ENCODE measurements around the gene ALKBH5.

Gene ALKBH5

GRCh38 chr17:18184143-18185031, 759 bp downstream of the ALKBH5 start:
- H3K4me3 ChIP-seq (ENCODE audit: insufficient read depth, low read depth, low read length) = peak overlapping the region; percentile 91
- H3K36me3 ChIP-seq (ENCODE audit: control insufficient read depth, insufficient read depth, low read length) = peaks cover 4% of the 10 kb centered on the region
- H3K4me1 ChIP-seq (ENCODE audit: control insufficient read depth, insufficient read depth, low read length) = peaks cover 18% of the 10 kb centered on the region
- H3K9me3 ChIP-seq (ENCODE audit: control insufficient read depth, low read length) = no peaks in the 10 kb centered on the region
- peak overlapping the region; percentile 97 for H3K27ac ChIP-seq (ENCODE audit: insufficient read depth, low read depth, low read length, poor library complexity, severe bottlenecking)
- no peaks in the 10 kb centered on the region for H3K27me3 ChIP-seq (ENCODE audit: control insufficient read depth, insufficient read depth, low read length, poor library complexity, severe bottlenecking)
- WGBS, 2 experiments = 2% methylated on average over 92 of the region's 92 CpGs

- no peaks in the 10 kb centered on the region for H3K27me3 ChIP-seq (ENCODE audit: control insufficient read depth, insufficient read depth, low read length, poor library complexity, severe bottlenecking)
- no peaks in the 10 kb centered on the region for H3K9me3 ChIP-seq (ENCODE audit: control insufficient read depth, low read length)
- H3K4me3 ChIP-seq (ENCODE audit: insufficient read depth, low read depth, low read length) = peak overlapping the region; percentile 91
- no peak overlapping the region for H3K27ac ChIP-seq (ENCODE audit: insufficient read depth, low read depth, low read length, poor library complexity, severe bottlenecking)
- peaks cover 18% of the 10 kb centered on the region for H3K4me1 ChIP-seq (ENCODE audit: control insufficient read depth, insufficient read depth, low read length)
- WGBS, 2 experiments = 44 to 51% methylated on average over 3 of the region's 3 CpGs
- peaks cover 4% of the 10 kb centered on the region for H3K36me3 ChIP-seq (ENCODE audit: control insufficient read depth, insufficient read depth, low read length)
Measured at GRCh38 chr17:18185391-18185790, 1.8 kb downstream of the ALKBH5 start.

DNA sequence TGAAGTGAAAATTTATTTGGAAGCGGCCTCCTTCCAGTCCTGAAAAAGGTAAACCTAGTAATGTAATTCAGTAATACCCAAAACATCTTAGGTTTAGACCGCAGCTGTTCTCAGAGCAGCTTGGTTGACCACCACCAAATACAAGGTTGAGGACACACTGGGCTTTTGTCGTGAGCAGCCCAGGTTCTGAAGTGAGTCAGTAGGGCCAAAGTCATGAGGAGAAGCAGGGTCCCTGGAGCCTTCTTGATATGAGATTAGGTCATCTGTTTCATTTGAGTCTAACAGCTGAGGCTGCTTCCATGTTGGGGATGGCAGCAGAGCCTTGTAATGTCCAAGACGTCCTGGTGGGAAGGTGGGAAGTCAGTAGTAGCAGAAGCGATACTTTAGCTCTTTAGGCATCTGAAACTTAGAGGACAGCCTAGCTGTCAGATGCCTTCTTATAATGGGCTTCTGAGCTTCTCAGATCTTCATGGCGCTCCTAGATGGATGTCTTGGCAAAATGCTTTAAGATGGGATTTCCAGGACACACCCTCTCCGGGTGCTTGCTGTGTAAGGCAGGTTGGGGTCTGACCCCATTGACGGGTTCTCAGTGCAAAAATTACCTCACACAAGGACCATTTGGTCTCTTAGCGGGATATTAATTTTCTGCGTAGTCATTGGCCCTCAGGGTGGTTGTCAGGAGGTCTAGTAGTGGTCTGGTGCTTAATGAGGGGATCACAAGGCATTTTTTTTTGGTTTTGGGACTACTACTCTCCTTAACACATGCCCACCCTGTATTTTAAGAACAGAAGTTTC, 2.4 kb downstream of the ALKBH5 start:
- Histone ChIP-seq H3K27me3 (ENCODE audit: control insufficient read depth, insufficient read depth, low read length, poor library complexity, severe bottlenecking) (no peaks in the 10 kb centered on the region), H3K4me1 (ENCODE audit: control insufficient read depth, insufficient read depth, low read length) (peaks cover 18% of the 10 kb centered on the region), H3K4me3 (ENCODE audit: insufficient read depth, low read depth, low read length) (peak overlapping the region; percentile 91), H3K9me3 (ENCODE audit: control insufficient read depth, low read length) (no peaks in the 10 kb centered on the region), H3K36me3 (ENCODE audit: control insufficient read depth, insufficient read depth, low read length) (peaks cover 8% of the 10 kb centered on the region), H3K27ac (ENCODE audit: insufficient read depth, low read depth, low read length, poor library complexity, severe bottlenecking) (no peak overlapping the region)
- 82 to 86% methylated on average over 9 to 10 of the region's 10 CpGs for WGBS, 2 experiments

- H3K27ac ChIP-seq (ENCODE audit: insufficient read depth, low read depth, low read length, poor library complexity, severe bottlenecking) = no peak overlapping the region
- WGBS, 2 experiments = 79 to 90% methylated on average over 1 of the region's 1 CpG
Measured at GRCh38 chr17:18186627-18186982, 3.0 kb downstream of the ALKBH5 start.

GRCh38 chr17:18187226-18187625, 3.6 kb downstream of the ALKBH5 start:
- Histone ChIP-seq H3K27ac (ENCODE audit: insufficient read depth, low read depth, low read length, poor library complexity, severe bottlenecking) (no peak overlapping the region), H3K4me1 (ENCODE audit: control insufficient read depth, insufficient read depth, low read length) (peaks cover 13% of the 10 kb centered on the region)
- WGBS, 2 experiments = 86 to 91% methylated on average over 2 of the region's 2 CpGs

More at GRCh38 chr17:18186627-18186982, 3.0 kb downstream of the ALKBH5 start:
- peaks cover 12% of the 10 kb centered on the region for H3K36me3 ChIP-seq (ENCODE audit: control insufficient read depth, insufficient read depth, low read length)
- H3K9me3 ChIP-seq (ENCODE audit: control insufficient read depth, low read length) = no peaks in the 10 kb centered on the region
- no peaks in the 10 kb centered on the region for H3K27me3 ChIP-seq (ENCODE audit: control insufficient read depth, insufficient read depth, low read length, poor library complexity, severe bottlenecking)
- H3K4me1 ChIP-seq (ENCODE audit: control insufficient read depth, insufficient read depth, low read length) = peaks cover 18% of the 10 kb centered on the region
- peak overlapping the region; percentile 91 for H3K4me3 ChIP-seq (ENCODE audit: insufficient read depth, low read depth, low read length)

DNA sequence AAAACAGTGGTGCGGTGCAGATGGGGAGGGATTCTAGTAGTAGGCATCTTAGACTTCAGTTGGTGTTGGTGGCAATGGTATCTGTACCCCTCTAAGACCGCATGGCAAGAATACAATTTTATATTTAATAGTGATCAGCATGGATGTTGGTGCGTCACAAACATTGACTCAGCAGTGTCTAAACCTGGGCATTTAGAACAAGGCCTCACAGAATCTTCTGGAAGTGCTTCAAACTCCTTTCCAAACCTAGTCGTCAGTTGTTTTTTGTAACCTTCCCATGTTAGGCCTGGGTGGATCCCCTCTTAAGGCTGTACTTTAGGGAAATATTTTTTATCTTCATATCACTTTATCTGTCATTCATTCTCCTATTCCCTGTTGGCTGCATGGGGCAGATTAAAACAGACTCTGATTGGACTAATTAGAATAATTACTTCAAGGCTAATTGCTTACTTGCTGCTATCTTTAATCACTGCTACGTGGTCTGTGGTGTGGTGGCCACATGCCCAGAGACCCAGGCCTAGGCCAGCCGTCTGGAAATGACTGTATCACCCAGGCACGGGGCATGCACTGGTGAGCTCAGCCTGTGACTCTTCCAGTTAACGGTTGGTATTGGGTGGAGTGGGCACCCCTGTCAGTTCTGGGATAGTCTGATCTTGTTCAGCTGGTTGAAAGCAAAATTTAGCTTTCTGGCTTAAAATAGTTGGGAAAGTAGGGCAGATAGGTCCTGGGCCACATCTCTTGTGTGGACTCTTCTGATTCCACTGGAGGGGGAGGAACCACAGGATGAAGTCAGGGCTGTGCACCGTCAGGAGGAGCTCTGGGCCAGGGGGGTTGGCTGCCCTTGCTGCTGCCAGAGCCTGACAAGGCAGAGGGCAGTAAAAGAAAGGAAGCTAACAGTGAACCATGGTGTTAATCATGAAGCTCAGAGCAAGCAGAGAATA, 4.5 kb downstream of the ALKBH5 start:
- Histone ChIP-seq H3K4me3 (ENCODE audit: insufficient read depth, low read depth, low read length) (no peak overlapping the region), H3K27ac (ENCODE audit: insufficient read depth, low read depth, low read length, poor library complexity, severe bottlenecking) (no peak overlapping the region), H3K9me3 (ENCODE audit: control insufficient read depth, low read length) (no peaks in the 10 kb centered on the region), H3K36me3 (ENCODE audit: control insufficient read depth, insufficient read depth, low read length) (peaks cover 12% of the 10 kb centered on the region), H3K27me3 (ENCODE audit: control insufficient read depth, insufficient read depth, low read length, poor library complexity, severe bottlenecking) (no peaks in the 10 kb centered on the region), H3K4me1 (ENCODE audit: control insufficient read depth, insufficient read depth, low read length) (peaks cover 12% of the 10 kb centered on the region)
- WGBS, 2 experiments = 93 to 94% methylated on average over 9 of the region's 9 CpGs

More at GRCh38 chr17:18187226-18187625, 3.6 kb downstream of the ALKBH5 start:
- peak overlapping the region; percentile 9 for H3K4me3 ChIP-seq (ENCODE audit: insufficient read depth, low read depth, low read length)
- H3K27me3 ChIP-seq (ENCODE audit: control insufficient read depth, insufficient read depth, low read length, poor library complexity, severe bottlenecking) = no peaks in the 10 kb centered on the region
- H3K36me3 ChIP-seq (ENCODE audit: control insufficient read depth, insufficient read depth, low read length) = peaks cover 12% of the 10 kb centered on the region
- H3K9me3 ChIP-seq (ENCODE audit: control insufficient read depth, low read length) = no peaks in the 10 kb centered on the region

GRCh38 chr17:18190628-18191235, 7.1 kb downstream of the ALKBH5 start:
- Histone ChIP-seq H3K36me3 (ENCODE audit: control insufficient read depth, insufficient read depth, low read length) (peaks cover 26% of the 10 kb centered on the region), H3K9me3 (ENCODE audit: control insufficient read depth, low read length) (no peaks in the 10 kb centered on the region), H3K27ac (ENCODE audit: insufficient read depth, low read depth, low read length, poor library complexity, severe bottlenecking) (no peak overlapping the region), H3K4me3 (ENCODE audit: insufficient read depth, low read depth, low read length) (no peak overlapping the region), H3K4me1 (ENCODE audit: control insufficient read depth, insufficient read depth, low read length) (peaks cover 12% of the 10 kb centered on the region), H3K27me3 (ENCODE audit: control insufficient read depth, insufficient read depth, low read length, poor library complexity, severe bottlenecking) (no peaks in the 10 kb centered on the region)
- 93 to 95% methylated on average over 3 of the region's 3 CpGs for WGBS, 2 experiments

- H3K4me1 ChIP-seq (ENCODE audit: control insufficient read depth, insufficient read depth, low read length) = peaks cover 7% of the 10 kb centered on the region
- WGBS, 2 experiments = 91 to 94% methylated on average over 3 of the region's 3 CpGs
Measured at GRCh38 chr17:18191236-18191667, 7.6 kb downstream of the ALKBH5 start.

GRCh38 chr17:18191967-18192366, 8.3 kb downstream of the ALKBH5 start:
- no peaks in the 10 kb centered on the region for H3K9me3 ChIP-seq (ENCODE audit: control insufficient read depth, low read length)
- 88 to 93% methylated on average over 2 of the region's 2 CpGs for WGBS, 2 experiments
- no peak overlapping the region for H3K27ac ChIP-seq (ENCODE audit: insufficient read depth, low read depth, low read length, poor library complexity, severe bottlenecking)
- peaks cover under 1% of the 10 kb centered on the region for H3K4me1 ChIP-seq (ENCODE audit: control insufficient read depth, insufficient read depth, low read length)
- H3K4me3 ChIP-seq (ENCODE audit: insufficient read depth, low read depth, low read length) = no peak overlapping the region
- H3K36me3 ChIP-seq (ENCODE audit: control insufficient read depth, insufficient read depth, low read length) = peaks cover 37% of the 10 kb centered on the region
- H3K27me3 ChIP-seq (ENCODE audit: control insufficient read depth, insufficient read depth, low read length, poor library complexity, severe bottlenecking) = no peaks in the 10 kb centered on the region

More at GRCh38 chr17:18191236-18191667, 7.6 kb downstream of the ALKBH5 start:
- no peaks in the 10 kb centered on the region for H3K9me3 ChIP-seq (ENCODE audit: control insufficient read depth, low read length)
- H3K36me3 ChIP-seq (ENCODE audit: control insufficient read depth, insufficient read depth, low read length) = peaks cover 32% of the 10 kb centered on the region
- no peak overlapping the region for H3K4me3 ChIP-seq (ENCODE audit: insufficient read depth, low read depth, low read length)
- no peak overlapping the region for H3K27ac ChIP-seq (ENCODE audit: insufficient read depth, low read depth, low read length, poor library complexity, severe bottlenecking)
- no peaks in the 10 kb centered on the region for H3K27me3 ChIP-seq (ENCODE audit: control insufficient read depth, insufficient read depth, low read length, poor library complexity, severe bottlenecking)
